Keratinocyte (primary cell): ENCODE measurements around the gene SPTBN4.

Experiments
- EZH2 ChIP-seq: IDR thresholded peaks from one replicate; pipeline ENCODE4 v1.6.1; 2012; ENCODE audit warnings: inconsistent platforms, mild to moderate bottlenecking, low read length, moderate library complexity
- TF ChIP-seq, protein P1 (sequence below), 3 experiments: IDR thresholded peaks in 1 of 3; conservative IDR thresholded peaks in 1 of 3; optimal IDR thresholded peaks in 1 of 3; 2 replicates in 2 of 3; 3 replicates in 1 of 3; pipeline versions ENCODE3 to v1.5.1; 2011; ENCODE audit warnings: low read length in 3 of 3, mild to moderate bottlenecking in 3 of 3, moderate library complexity in 2 of 3, control low read depth in 1 of 3, inconsistent platforms in 1 of 3; ENCODE audit not compliant: insufficient read depth in 2 of 3; ENCODE audit errors: extremely low read depth in 1 of 3

DNA sequence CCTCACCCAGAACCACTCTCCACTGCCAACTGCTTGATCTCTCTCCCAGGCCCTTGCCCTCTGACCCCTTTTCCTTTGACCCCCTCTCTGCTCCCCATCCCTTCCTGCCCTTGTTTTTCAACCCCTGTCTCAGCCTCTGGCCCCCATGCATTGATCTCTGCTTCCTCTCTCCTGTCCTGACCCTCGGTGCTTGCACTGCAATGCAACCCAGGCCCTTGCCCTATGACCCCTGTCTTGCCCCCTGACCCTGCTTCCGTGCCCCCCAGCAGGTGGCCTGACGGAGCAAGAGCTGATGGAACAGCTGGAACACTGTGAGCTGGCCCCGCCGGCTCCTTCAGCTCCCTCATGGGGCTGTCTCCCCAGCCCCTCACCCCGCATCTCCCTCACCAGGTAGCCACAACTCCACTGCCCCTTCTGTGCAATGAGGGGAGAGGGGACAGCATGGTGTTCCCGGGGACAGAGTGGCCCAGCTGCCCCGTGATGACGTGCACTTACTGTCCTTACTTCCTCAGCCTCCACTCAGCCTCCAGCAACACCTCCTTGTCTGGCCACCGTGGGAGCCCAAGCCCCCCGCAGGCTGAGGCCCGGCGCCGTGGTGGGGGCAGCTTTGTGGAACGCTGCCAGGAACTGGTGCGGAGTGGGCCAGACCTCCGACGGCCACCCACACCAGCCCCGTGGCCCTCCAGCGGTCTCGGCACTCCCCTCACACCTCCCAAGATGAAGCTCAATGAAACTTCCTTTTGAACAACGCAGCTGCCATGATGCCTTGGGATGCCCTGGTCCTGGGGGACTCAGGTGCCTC is 123.9 kb downstream of the SPTBN4 start:
- TF ChIP-seq, protein P1, sequence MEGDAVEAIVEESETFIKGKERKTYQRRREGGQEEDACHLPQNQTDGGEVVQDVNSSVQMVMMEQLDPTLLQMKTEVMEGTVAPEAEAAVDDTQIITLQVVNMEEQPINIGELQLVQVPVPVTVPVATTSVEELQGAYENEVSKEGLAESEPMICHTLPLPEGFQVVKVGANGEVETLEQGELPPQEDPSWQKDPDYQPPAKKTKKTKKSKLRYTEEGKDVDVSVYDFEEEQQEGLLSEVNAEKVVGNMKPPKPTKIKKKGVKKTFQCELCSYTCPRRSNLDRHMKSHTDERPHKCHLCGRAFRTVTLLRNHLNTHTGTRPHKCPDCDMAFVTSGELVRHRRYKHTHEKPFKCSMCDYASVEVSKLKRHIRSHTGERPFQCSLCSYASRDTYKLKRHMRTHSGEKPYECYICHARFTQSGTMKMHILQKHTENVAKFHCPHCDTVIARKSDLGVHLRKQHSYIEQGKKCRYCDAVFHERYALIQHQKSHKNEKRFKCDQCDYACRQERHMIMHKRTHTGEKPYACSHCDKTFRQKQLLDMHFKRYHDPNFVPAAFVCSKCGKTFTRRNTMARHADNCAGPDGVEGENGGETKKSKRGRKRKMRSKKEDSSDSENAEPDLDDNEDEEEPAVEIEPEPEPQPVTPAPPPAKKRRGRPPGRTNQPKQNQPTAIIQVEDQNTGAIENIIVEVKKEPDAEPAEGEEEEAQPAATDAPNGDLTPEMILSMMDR (optimal IDR thresholded peaks at IDR 0.05 in 1 of 3, IDR thresholded peaks at IDR 0.05 in 1 of 3, conservative IDR thresholded peaks at IDR 0.05 in 1 of 3; ENCODE audit: extremely low read depth in 1 of 3, insufficient read depth in 2 of 3, low read length in 3 of 3), result no peak
- TF ChIP-seq EZH2, result no peak
